Esophagus muscularis mucosa (tissue), 3 donors: Measurements from ENCODE around the gene POLD1.

Source experiments
- POLR2AphosphoS5 ChIP-seq, 2 donors: sonication (generic); formaldehyde crosslinking; IDR thresholded peaks; one replicate each; pipeline ENCODE4 v1.6.1; 2017; ENCODE audit warnings: antibody characterized with exemption in 2 of 2
- TF ChIP-seq, protein P1 (sequence below), 3 experiments: fragments of 200-600 bp in 2 of 3; fragments of 450-650 bp in 1 of 3; sonication (generic) in 2 of 3; IDR thresholded peaks; one replicate each; pipeline ENCODE4 v1.5.1; 2017 to 2019; ENCODE audit warnings: antibody characterized with exemption in 3 of 3, mild to moderate bottlenecking in 2 of 3, moderate library complexity in 1 of 3

DNA sequence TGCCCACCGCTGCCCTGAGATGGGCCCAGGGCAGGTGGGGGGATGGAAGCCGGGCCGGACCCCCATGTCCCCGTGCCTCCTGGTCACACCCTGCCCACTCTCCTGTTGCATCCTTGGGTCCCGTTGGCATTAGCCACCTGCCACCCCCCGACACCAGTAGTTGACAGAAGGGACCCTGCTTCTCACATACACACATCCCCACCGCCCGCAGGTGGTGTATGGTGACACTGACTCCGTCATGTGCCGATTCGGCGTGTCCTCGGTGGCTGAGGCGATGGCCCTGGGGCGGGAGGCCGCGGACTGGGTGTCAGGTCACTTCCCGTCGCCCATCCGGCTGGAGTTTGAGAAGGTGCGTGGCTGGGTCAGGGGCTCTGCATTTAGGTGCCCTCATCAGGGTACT lies 29.4 kb downstream of the POLD1 start:
- no peak for TF ChIP-seq POLR2AphosphoS5 (IDR thresholded peaks at IDR 0.05)
- TF ChIP-seq, protein P1, sequence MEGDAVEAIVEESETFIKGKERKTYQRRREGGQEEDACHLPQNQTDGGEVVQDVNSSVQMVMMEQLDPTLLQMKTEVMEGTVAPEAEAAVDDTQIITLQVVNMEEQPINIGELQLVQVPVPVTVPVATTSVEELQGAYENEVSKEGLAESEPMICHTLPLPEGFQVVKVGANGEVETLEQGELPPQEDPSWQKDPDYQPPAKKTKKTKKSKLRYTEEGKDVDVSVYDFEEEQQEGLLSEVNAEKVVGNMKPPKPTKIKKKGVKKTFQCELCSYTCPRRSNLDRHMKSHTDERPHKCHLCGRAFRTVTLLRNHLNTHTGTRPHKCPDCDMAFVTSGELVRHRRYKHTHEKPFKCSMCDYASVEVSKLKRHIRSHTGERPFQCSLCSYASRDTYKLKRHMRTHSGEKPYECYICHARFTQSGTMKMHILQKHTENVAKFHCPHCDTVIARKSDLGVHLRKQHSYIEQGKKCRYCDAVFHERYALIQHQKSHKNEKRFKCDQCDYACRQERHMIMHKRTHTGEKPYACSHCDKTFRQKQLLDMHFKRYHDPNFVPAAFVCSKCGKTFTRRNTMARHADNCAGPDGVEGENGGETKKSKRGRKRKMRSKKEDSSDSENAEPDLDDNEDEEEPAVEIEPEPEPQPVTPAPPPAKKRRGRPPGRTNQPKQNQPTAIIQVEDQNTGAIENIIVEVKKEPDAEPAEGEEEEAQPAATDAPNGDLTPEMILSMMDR (IDR thresholded peaks at IDR 0.05), result no peak
